HG02678 (cell line): ENCODE results near the gene BAZ1B.
"Not testable (repeated sequence)": the region's sequence is repeated elsewhere in the genome, so short reads cannot be mapped to it uniquely, and the experiment has no call there.

Experiments used
- ATAC-seq: cut with Tn5 transposase; IDR thresholded peaks from one replicate; pipeline ENCODE4 v1.9.1; 2021; ENCODE audit warnings: mild to moderate bottlenecking, moderate library complexity; ENCODE audit not compliant: unreplicated experiment

Gene BAZ1B

DNA sequence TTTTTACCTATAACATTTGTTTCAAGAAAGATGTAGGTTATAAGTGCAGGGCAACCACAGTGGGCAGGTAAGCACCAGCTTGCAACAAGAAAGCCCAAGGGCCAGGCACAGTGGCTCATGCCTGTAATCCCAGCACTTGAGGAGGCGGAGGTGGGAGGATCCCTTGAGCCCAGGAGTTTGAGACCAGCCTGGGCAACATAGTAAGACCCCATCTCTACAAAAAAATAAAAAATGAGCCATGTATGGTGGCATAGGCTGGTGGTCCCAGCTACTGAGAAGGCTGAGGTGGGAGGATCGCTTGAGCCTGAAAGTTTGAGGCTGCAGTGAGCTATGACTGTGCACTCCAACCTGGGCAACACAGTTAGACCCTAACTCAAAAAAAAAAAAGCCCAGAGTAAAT is 22.6 kb upstream of the BAZ1B start:
- ATAC-seq, result no peak

- ATAC-seq, result no peak
Observed at GRCh38 chr7:73541722-73542121, 19.6 kb upstream of the BAZ1B start.

- ATAC-seq, result no peak
Observed at GRCh38 chr7:73539709-73540108, 17.6 kb upstream of the BAZ1B start.

- ATAC-seq, result not testable (repeated sequence)
Observed at GRCh38 chr7:73538510-73538909, 16.4 kb upstream of the BAZ1B start.

- no peak for ATAC-seq
Observed at GRCh38 chr7:73537051-73537450, 15.0 kb upstream of the BAZ1B start.

GRCh38 chr7:73536479-73536878 is 14.4 kb upstream of the BAZ1B start:
- ATAC-seq, result no peak

GRCh38 chr7:73535918-73536317 is 13.8 kb upstream of the BAZ1B start:
- ATAC-seq, result not testable (repeated sequence)

DNA sequence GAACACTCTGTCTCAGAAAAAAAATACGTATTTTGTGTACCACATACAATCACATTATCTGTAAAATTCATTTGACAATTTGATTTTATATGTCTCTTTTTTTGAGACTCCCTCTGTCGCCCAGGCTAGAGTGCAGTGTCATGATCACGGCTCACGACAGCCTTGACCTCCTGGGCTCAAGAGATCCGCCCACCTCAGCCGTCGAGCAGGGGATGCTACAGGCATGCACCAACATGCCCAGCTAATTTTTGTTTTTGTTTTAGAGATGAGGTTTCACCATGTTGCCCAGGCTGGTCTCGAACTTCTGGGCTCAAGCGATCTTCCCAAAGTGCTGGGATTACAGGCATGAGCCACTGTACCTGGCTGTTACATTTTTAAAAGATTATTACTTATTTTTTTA is 11.6 kb upstream of the BAZ1B start:
- no peak for ATAC-seq

GRCh38 chr7:73532224-73532623 is 10.1 kb upstream of the BAZ1B start:
- ATAC-seq, result no peak

DNA sequence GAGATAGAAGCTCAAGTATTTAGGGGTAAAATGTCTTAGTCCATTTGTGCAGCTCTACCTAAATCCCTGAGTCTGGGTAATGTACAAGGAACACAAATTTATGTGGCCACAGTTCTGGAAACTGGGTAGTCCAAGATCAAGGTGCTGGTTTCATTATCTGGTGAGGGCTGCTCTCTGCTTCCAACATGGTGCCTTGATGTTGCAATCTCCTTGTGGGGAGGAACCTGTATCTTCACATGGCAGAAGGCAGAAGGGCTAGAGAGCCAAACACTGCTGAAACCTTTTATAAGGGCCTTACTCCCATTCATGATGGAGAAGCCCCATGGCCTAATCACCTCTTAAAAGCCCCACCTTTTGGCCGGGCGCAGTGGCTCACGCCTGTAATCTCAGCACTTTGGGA is 8.7 kb upstream of the BAZ1B start:
- ATAC-seq, result no peak

- ATAC-seq, result no peak
Observed at GRCh38 chr7:73526896-73527821, 5.1 kb upstream of the BAZ1B start.

GRCh38 chr7:73526158-73526494 is 4.0 kb upstream of the BAZ1B start:
- not testable (repeated sequence) for ATAC-seq

DNA sequence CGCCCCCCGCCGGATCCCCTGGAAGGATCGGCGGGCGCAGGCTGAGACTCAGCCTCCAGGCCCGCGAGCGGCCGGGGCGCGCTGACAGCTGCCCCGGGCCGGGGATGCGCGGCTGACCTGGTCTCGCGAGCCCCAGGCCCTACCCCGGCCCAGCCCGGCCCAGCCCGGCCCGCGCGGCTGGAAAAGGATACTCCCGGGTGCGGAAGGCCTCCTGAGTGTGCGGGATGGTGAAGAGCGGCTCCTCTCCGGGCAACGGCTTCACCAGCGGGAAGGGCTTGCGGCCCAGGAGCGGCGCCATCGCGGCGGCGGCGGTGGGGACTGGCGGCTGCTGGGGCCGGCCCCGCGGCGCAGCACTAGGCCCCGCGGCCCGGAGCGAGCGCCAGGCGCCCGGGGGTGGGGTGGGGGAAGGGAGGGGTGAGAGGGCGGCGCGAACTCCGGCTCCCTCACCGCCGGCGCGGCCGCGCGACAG is 423 bp downstream of the BAZ1B start:
- ATAC-seq, result peak; percentile 48

- ATAC-seq, result no peak
Observed at GRCh38 chr7:73520673-73521635, 1.1 kb downstream of the BAZ1B start.

DNA sequence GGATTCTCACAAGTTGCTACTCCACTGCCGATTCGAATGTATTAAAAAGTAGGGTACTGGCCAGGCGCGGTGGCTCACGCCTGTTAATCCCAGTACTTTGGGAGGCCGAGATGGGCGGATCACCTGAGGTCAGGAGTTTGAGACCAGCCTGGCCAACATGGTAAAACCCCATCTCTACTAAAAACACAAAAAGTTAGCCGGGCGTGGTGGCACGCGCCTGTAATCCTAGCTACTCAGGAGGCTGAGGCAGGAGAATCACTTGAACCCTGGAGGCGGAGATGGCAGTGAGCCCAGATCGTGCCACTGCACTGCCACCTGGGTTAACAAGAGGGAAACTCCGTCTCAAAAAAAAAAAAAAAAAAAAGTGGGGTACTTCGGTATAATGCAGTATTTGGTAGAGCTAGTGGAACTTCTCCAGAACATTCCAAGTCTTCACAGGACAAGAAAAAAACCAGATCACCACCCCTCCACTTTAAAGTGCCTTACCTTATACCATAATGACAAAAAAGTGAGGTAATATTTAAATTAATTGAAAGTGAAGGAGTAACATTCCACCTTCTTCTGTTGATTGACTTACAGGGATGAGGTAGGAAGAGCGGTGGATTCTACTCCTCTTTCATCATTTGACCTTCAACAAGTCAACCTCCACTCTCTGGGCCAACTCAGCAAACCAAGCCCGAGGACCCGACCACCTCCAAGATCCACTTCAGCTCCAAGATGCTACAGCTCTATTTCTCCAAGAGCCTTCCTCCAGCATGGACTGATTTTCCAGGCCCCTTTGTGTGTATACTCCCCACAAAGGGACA is 2.0 kb downstream of the BAZ1B start:
- ATAC-seq, result no peak

DNA sequence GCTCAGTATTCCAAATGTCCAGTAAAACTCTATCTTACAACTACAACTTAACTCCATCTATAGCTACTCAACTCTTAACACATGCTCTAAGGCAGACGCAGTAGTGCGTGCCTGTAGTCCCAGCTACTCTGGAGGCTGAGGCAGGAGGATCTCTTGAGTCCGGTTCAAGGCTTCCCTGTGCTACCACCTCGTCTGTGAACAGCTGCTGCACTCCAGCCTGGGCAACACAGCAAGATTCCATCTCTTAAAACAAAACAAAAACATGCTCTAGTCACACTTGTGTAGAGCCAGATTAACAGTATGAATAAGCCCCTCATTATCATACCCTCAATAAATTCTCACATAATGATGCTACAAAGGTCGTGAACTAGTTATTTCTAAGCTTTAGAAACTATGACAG is 3.6 kb downstream of the BAZ1B start:
- no peak for ATAC-seq

DNA sequence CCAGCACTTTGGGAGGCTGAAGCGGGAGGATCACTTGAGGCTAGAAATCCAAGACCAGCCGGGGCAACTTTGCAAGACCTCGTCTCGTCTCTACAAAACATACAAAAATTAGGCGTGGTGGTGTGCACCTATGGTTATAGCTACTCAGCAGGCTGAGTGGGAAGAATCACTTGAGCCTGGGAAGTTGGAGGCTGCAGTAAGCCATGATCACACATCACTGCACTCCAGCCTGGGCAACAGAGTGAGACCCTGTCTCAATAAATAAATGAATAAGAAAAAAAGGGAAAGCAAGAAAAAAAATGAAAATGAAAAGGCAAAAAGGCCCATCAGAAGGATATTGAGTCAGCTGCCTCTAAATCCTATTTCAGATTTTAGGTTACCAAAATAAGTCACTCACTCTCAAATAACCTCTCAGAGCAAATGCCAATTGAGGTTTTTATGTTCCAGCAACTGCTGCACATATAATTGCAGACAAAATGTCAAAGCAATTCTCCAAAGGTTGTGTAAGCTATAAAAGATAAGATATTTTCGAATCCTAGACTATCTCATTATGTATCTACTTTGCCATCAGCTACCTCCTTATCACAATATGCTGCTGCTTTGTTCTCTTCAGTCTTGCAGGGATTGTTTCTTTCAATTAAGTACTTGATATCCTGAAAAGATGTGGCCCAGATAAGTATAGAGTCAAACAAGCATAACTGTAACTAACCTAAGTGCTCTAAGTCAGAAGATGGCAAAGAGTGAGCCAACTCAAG is 4.7 kb downstream of the BAZ1B start:
- ATAC-seq, result no peak

DNA sequence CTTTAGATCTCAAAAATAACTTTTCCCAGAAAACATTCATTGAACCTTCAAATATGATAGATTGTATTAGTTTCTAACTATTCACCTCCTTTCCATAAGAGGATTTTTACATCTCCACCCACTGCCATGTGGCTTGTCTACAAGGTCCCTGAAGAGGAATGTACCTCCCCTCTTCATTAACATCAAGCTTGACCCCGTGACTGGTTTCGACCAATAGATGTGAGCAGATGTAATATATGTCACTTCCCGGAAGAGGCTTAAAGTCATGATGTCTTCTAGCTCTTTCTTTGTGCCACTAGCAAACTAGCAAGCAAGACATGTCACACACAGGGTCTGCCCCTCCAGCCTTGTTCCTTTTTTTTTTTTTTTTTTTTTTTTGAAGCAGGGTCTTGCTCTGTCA is 6.9 kb downstream of the BAZ1B start:
- ATAC-seq, result no peak

GRCh38 chr7:73512018-73512780 is 9.9 kb downstream of the BAZ1B start:
- no peak for ATAC-seq
